HepG2 (cell line): Measurements from ENCODE around the gene PALS1.

Experiments
- BCL6 ChIP-seq: IDR thresholded peaks from 2 replicates; pipeline ENCODE4 v1.6.1; 2016; ENCODE audit warnings: missing genetic modification reagents, missing compliant biosample characterization
- CBX5 ChIP-seq: sonication (generic); formaldehyde crosslinking; IDR thresholded peaks from 2 replicates; pipeline ENCODE4 v1.4.0; 2020; ENCODE audit warnings: missing genetic modification reagents, borderline replicate concordance
- CTCF ChIP-seq: sonication (generic); formaldehyde crosslinking; IDR thresholded peaks from 2 replicates; pipeline ENCODE4 v1.5.0; 2020; ENCODE audit warnings: mild to moderate bottlenecking, missing genetic modification reagents, moderate library complexity
- GPN1 ChIP-seq: sonication (generic); formaldehyde crosslinking; IDR thresholded peaks from 2 replicates; pipeline ENCODE4 v1.5.1; 2020; ENCODE audit warnings: missing genetic modification reagents, borderline replicate concordance
- HNRNPH1 ChIP-seq: fragments of 200-400 bp; formaldehyde crosslinking; optimal IDR thresholded peaks from 2 replicates; pipeline ENCODE3; 2017; ENCODE audit warnings: mild to moderate bottlenecking, low read depth, low read length
- KLF6 ChIP-seq: IDR thresholded peaks from 2 replicates; pipeline ENCODE4 v1.8.0; 2016; ENCODE audit warnings: missing biosample characterization, missing genetic modification reagents
- SMC3 ChIP-seq: IDR thresholded peaks from 2 replicates; pipeline ENCODE4 v1.6.1; 2011; ENCODE audit warnings: low read length, improper control_type of control experiment
- SRSF1 ChIP-seq: fragments of 200-400 bp; formaldehyde crosslinking; optimal IDR thresholded peaks from 2 replicates; pipeline ENCODE3; 2017; ENCODE audit warnings: mild to moderate bottlenecking, low read depth, low read length, moderate library complexity
- ZBTB10 ChIP-seq: sonication (generic); formaldehyde crosslinking; IDR thresholded peaks from 2 replicates; pipeline ENCODE4 v1.4.0; 2020; ENCODE audit warnings: missing genetic modification reagents, borderline replicate concordance
- ZHX1 ChIP-seq: sonication (generic); formaldehyde crosslinking; IDR thresholded peaks from 2 replicates; pipeline ENCODE4 v1.8.1; 2022; ENCODE audit warnings: low read depth, mild to moderate bottlenecking, missing genetic modification reagents
- ZKSCAN8 ChIP-seq: IDR thresholded peaks from 2 replicates; pipeline ENCODE4 v1.6.1; 2016; ENCODE audit warnings: borderline replicate concordance, missing genetic modification reagents, missing compliant biosample characterization
- ZNF296 ChIP-seq: sonication (generic); formaldehyde crosslinking; conservative IDR thresholded peaks from 2 replicates; pipeline ENCODE4 v1.5.0; 2020; ENCODE audit warnings: mild to moderate bottlenecking, missing genetic modification reagents

- TF ChIP-seq ZKSCAN8 (CRISPR knock-in tag), result no peak
- TF ChIP-seq CBX5, result no peak
- TF ChIP-seq GPN1 (CRISPR knock-in tag), result no peak
- no peak for TF ChIP-seq CTCF (CRISPR knock-in tag)
- no peak for TF ChIP-seq SMC3
- no peak for TF ChIP-seq ZNF296 (CRISPR knock-in tag)
- TF ChIP-seq SRSF1, result no peak
- no peak for TF ChIP-seq ZBTB10 (CRISPR knock-in tag)
- TF ChIP-seq KLF6 (CRISPR knock-in tag), result no peak
- no peak for TF ChIP-seq BCL6 (CRISPR knock-in tag)
- no peak for TF ChIP-seq ZHX1 (CRISPR knock-in tag)
- no peak for TF ChIP-seq HNRNPH1
Measured at GRCh38 chr14:67228325-67228984, 12.8 kb upstream of the PALS1 start.
